ENCODE results near the gene TXNDC5. TPM values are rescaled to one million over a fixed set of nuclear protein-coding genes. Genes with fewer than 3 reads are reported as not detected.

Gene TXNDC5
- total RNA-seq, 2 experiments from 2014 or later, result 312 to 319 TPM

DNA sequence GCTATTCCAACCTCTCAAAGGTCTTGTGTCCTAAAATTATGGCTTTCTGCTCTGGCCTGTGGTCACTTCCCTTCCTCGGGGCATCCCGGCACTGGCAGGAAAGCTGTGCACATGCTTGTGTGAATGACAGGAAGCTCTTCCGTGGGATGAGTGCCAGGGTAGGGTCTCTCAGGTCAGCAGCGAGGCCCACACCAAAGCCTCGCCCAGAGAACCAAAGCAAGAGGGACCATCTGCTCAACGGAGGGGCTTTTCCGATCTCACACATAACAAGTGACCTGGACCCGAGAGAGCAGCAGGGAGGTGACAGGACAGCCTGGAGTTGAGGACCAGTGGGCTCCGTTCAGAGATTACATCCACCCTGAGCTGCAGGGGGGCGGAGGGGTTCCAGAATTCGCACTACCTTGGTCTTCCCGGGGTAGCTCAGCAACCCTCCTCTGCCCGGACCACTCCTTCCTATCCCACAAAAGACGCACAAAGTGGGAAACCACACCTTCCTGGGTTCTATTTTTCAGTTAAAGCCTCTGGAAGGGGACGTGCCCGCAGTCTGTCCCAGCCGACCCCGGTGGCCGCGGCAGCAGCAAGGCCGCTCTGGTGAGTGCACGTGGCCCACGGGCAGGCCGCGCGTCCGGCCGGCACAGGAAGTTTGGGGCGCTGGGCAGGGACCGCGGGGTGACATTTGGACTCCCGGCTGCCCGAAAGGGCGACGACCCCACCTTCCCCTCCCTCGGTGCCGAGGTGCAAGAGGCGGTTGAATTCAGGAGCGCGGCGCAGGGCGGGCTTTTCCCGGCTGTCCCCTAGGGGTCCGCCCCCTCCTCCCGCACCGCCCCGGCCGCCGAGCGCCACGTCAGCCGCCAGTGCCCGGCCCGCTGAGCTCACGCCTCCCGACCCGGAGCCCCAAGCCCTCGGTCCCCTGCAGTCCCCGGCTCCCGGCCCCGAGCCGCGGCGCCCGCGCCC is 988 bp downstream of the TXNDC5 start:
- peak overlapping the region; percentile 85 for H3K4me2 ChIP-seq (ENCODE audit: low read length)
- DNase-seq (ENCODE audit: low spot score), result peak; percentile 46
- H3K9me3 ChIP-seq (ENCODE audit: low read length), result no peaks in the 10 kb centered on the region
- no peaks in the 10 kb centered on the region for H3K9me2 ChIP-seq (ENCODE audit: insufficient read depth, low read length)
- CTCF ChIA-PET (ENCODE audit: unreplicated experiment), result interaction anchor here (1.1 kb wide), 1 partner anchor 10 kb away, joined by 3 read pairs; no protein-coding TSS in a partner anchor
- peak overlapping the region; percentile 35 for H3K27ac ChIP-seq (ENCODE audit: low read depth, low read length, poor library complexity, severe bottlenecking)
- H2AFZ ChIP-seq (ENCODE audit: low read length), result no peak overlapping the region
- TF ChIP-seq EZH2phosphoT487 (IDR thresholded peaks at IDR 0.05; ENCODE audit: borderline replicate concordance, low read depth, low read length) (no peak), CTCF (conservative IDR thresholded peaks at IDR 0.05; ENCODE audit: low read length) (no peak)
- H3K4me3 ChIP-seq (ENCODE audit: low read depth, low read length, poor library complexity, severe bottlenecking), result peak overlapping the region; percentile 92
- H3K4me1 ChIP-seq (ENCODE audit: insufficient read depth, low read length, poor library complexity, severe bottlenecking), result peaks cover 76% of the 10 kb centered on the region
- POLR2A ChIA-PET, result interaction anchor here (0.8 to 3.8 kb wide), 6 partner anchors 9 to 53 kb away, joined by 3 to 31 read pairs (median 8); no protein-coding TSS in a partner anchor
- no TSS peak for BruUV-seq (replicated peaks)
- intact Hi-C loops (cut with micrococcal nuclease; ENCODE audit: unreplicated experiment), result loop anchor here (2.0 to 10.0 kb wide), 2 partner anchors 83 to 1325 kb away; partner anchors contain the start of gene LY86
- H3K79me2 ChIP-seq (ENCODE audit: insufficient read depth, low read depth, low read length), result peaks cover 58% of the 10 kb centered on the region
- H3K36me3 ChIP-seq (ENCODE audit: insufficient read depth, low read length), result peaks cover 49% of the 10 kb centered on the region
- H4K20me1 ChIP-seq (ENCODE audit: insufficient read depth, low read length), result peaks cover 14% of the 10 kb centered on the region

- H3K4me2 ChIP-seq (ENCODE audit: low read length), result peak overlapping the region; percentile 31
- H3K27ac ChIP-seq (ENCODE audit: low read depth, low read length, poor library complexity, severe bottlenecking), result no peak overlapping the region
- peaks cover 66% of the 10 kb centered on the region for H3K79me2 ChIP-seq (ENCODE audit: insufficient read depth, low read depth, low read length)
- H4K20me1 ChIP-seq (ENCODE audit: insufficient read depth, low read length), result peaks cover 18% of the 10 kb centered on the region
- no peaks in the 10 kb centered on the region for H3K9me3 ChIP-seq (ENCODE audit: low read length)
- H3K36me3 ChIP-seq (ENCODE audit: insufficient read depth, low read length), result peaks cover 74% of the 10 kb centered on the region
- TF ChIP-seq CTCF (conservative IDR thresholded peaks at IDR 0.05; ENCODE audit: low read length) (no peak), EZH2phosphoT487 (IDR thresholded peaks at IDR 0.05; ENCODE audit: borderline replicate concordance, low read depth, low read length) (no peak)
- H3K4me3 ChIP-seq (ENCODE audit: low read depth, low read length, poor library complexity, severe bottlenecking), result peak overlapping the region; percentile 92
- intact Hi-C loops (cut with micrococcal nuclease; ENCODE audit: unreplicated experiment), result no loop called here
- BruUV-seq (replicated peaks), result no TSS peak
- ChIA-PET POLR2A (interaction anchor here (0.9 to 3.8 kb wide), 3 partner anchors 10 to 84 kb away, joined by 3 to 31 read pairs (median 3); no protein-coding TSS in a partner anchor), CTCF (ENCODE audit: unreplicated experiment) (no interaction called here)
- no peak overlapping the region for H2AFZ ChIP-seq (ENCODE audit: low read length)
- H3K4me1 ChIP-seq (ENCODE audit: insufficient read depth, low read length, poor library complexity, severe bottlenecking), result peaks cover 64% of the 10 kb centered on the region
- H3K9me2 ChIP-seq (ENCODE audit: insufficient read depth, low read length), result no peaks in the 10 kb centered on the region
- DNase-seq (ENCODE audit: low spot score), result no peak
These were observed 3.4 kb downstream of the TXNDC5 start for GRCh38 chr6:7907159-7907558.

All from OCI-LY7 (cell line).